ENCODE results near the gene MTR. TPM values are rescaled to one million over a fixed set of nuclear protein-coding genes. Genes with fewer than 3 reads are reported as not detected.
"Not testable (repeated sequence)": the region's sequence is repeated elsewhere in the genome, so short reads cannot be mapped to it uniquely, and the experiment has no call there.

MTR gene
- polyA plus RNA-seq, 2 of the 4 experiments (the other 2 are of a cell fraction): 6.2 to 12.7 TPM

GRCh38 chr1:236851871-236852270, 56.8 kb downstream of the MTR start (continued):
- no peak for TF ChIP-seq MAZ (IDR thresholded peaks at IDR 0.05; ENCODE audit: borderline replicate concordance, low read depth, low read length)
- TF ChIP-seq BCL3 (IDR thresholded peaks at IDR 0.05): no peak
- no peak for TF ChIP-seq CBX2 (IDR thresholded peaks at IDR 0.05; ENCODE audit: borderline replicate concordance, low read depth)
- TF ChIP-seq FOSL2 (IDR thresholded peaks at IDR 0.05): no peak
- no peak for TF ChIP-seq FOSL2 (CRISPR knock-in tag; IDR thresholded peaks at IDR 0.05)
- TF ChIP-seq NR3C1 (IDR thresholded peaks at IDR 0.05): no peak
- TF ChIP-seq SREBF2 (IDR thresholded peaks at IDR 0.05): no peak
- TF ChIP-seq KDM1A (IDR thresholded peaks at IDR 0.05; ENCODE audit: low read depth): no peak

- no peaks in the 10 kb centered on the region for H3K9me3 ChIP-seq
- 91% methylated on average over 4 of the region's 4 CpGs for WGBS (ENCODE audit: missing lambda C conversion rate)
- ChIA-PET CTCF (interaction anchor here (0.8 kb wide), 1 partner anchor 12 kb away, joined by 3 read pairs; no protein-coding TSS in a partner anchor), POLR2A (no interaction called here)
- H3K4me2 ChIP-seq: no peak overlapping the region
- H3K4me3 ChIP-seq: no peak overlapping the region
- no peaks in the 10 kb centered on the region for H3K4me1 ChIP-seq
- ATAC-seq (no peak), DNase-seq (ENCODE audit: low read depth in 1 of 2, low spot score in 1 of 2) (no peak), FAIRE-seq (no peak)
- TF ChIP-seq HDAC2 (IDR thresholded peaks at IDR 0.05) (no peak), POLR2AphosphoS2 (conservative IDR thresholded peaks at IDR 0.05; ENCODE audit: low read length) (no peak), JUN (IDR thresholded peaks at IDR 0.05) (no peak), HMGXB4 (CRISPR knock-in tag; IDR thresholded peaks at IDR 0.05; ENCODE audit: borderline replicate concordance) (no peak), RARB (CRISPR knock-in tag; IDR thresholded peaks at IDR 0.05) (no peak), CEBPB (IDR thresholded peaks at IDR 0.05) (no peak), NFE2L2 (conservative IDR thresholded peaks at IDR 0.05; ENCODE audit: low read length) (no peak), FOSB (CRISPR knock-in tag; IDR thresholded peaks at IDR 0.05) (no peak), HOXA7 (CRISPR knock-in tag; IDR thresholded peaks at IDR 0.05) (no peak), KDM1A (IDR thresholded peaks at IDR 0.05; ENCODE audit: low read depth) (no peak), ZSCAN20 (CRISPR knock-in tag; IDR thresholded peaks at IDR 0.05) (no peak), NR3C1 (IDR thresholded peaks at IDR 0.05) (no peak), RNF2 (IDR thresholded peaks at IDR 0.05; ENCODE audit: borderline replicate concordance, low read depth) (no peak), FOSL2 (IDR thresholded peaks at IDR 0.05) (no peak), FOSL2 (CRISPR knock-in tag; IDR thresholded peaks at IDR 0.05) (no peak), RFX5 (IDR thresholded peaks at IDR 0.05) (no peak), HOXB13 (CRISPR knock-in tag; IDR thresholded peaks at IDR 0.05; ENCODE audit: low read depth) (no peak)
- H3K27ac ChIP-seq: no peak overlapping the region
Measured at GRCh38 chr1:236853921-236854604, 59.0 kb downstream of the MTR start.

GRCh38 chr1:236854605-236854983, 59.5 kb downstream of the MTR start:
- DNase-seq (ENCODE audit: low read depth in 1 of 2, low spot score in 1 of 2): no peak
- FAIRE-seq: no peak
- no peak for ATAC-seq
- no peak overlapping the region for H3K27ac ChIP-seq
- CTCF ChIA-PET: no interaction called here
- H3K4me3 ChIP-seq: no peak overlapping the region
- H3K4me1 ChIP-seq: no peaks in the 10 kb centered on the region
- H3K4me2 ChIP-seq: no peak overlapping the region
- POLR2A ChIA-PET: no interaction called here
- TF ChIP-seq BHLHE40 (IDR thresholded peaks at IDR 0.05; ENCODE audit: low read depth, low read length) (no peak), USF2 (IDR thresholded peaks at IDR 0.05) (no peak), NFE2L2 (conservative IDR thresholded peaks at IDR 0.05; ENCODE audit: low read length) (no peak), TFCP2L1 (CRISPR knock-in tag; IDR thresholded peaks at IDR 0.05) (no peak), RFX5 (IDR thresholded peaks at IDR 0.05) (no peak), RARB (CRISPR knock-in tag; IDR thresholded peaks at IDR 0.05) (no peak), CEBPB (IDR thresholded peaks at IDR 0.05) (no peak), CHD4 (IDR thresholded peaks at IDR 0.05; ENCODE audit: borderline replicate concordance) (no peak), CBX8 (IDR thresholded peaks at IDR 0.05) (no peak), FOXS1 (CRISPR knock-in tag; IDR thresholded peaks at IDR 0.05) (no peak), CBX2 (IDR thresholded peaks at IDR 0.05; ENCODE audit: borderline replicate concordance, low read depth) (no peak), ESRRA (IDR thresholded peaks at IDR 0.05; ENCODE audit: borderline replicate concordance, low read length) (no peak), ZC3H11A (IDR thresholded peaks at IDR 0.05) (no peak), JUN (IDR thresholded peaks at IDR 0.05) (no peak), EHMT2 (IDR thresholded peaks at IDR 0.05; ENCODE audit: low read depth) (no peak), FOSL2 (IDR thresholded peaks at IDR 0.05) (no peak), FOSL2 (CRISPR knock-in tag; IDR thresholded peaks at IDR 0.05) (no peak), HDAC2 (IDR thresholded peaks at IDR 0.05) (no peak), GATA3 (IDR thresholded peaks at IDR 0.05; ENCODE audit: borderline replicate concordance) (no peak)
- H3K9me3 ChIP-seq: no peaks in the 10 kb centered on the region
- WGBS (ENCODE audit: missing lambda C conversion rate): 19% methylated on average over 3 of the region's 3 CpGs

- DNase-seq (ENCODE audit: low read depth in 1 of 2, low spot score in 1 of 2); H3K4me1 ChIP-seq; ATAC-seq; H3K9me3 ChIP-seq; H3K4me3 ChIP-seq; H3K27ac ChIP-seq; H3K4me2 ChIP-seq; POLR2A ChIA-PET; FAIRE-seq; CTCF ChIA-PET: not testable (repeated sequence)
- 81% methylated on average over 4 of the region's 4 CpGs for WGBS (ENCODE audit: missing lambda C conversion rate)
Measured at GRCh38 chr1:236856649-236857048, 61.6 kb downstream of the MTR start.
